Activated CD4-positive, alpha-beta T cell treated with anti-CD3 and anti-CD28 coated beads, Interleukin-2, Interleukin-6, amounts not matched to agents 100 ng/mL and 50 ng/mL, durations not matched to agents 16 hours and 8 hours (primary cell): ENCODE measurements around the gene RAB17.

ENCODE experiments used
- DNase-seq: peaks from one replicate; pipeline ENCODE4 v3.0.0-alpha.2; 2020

RAB17 gene

GRCh38 chr2:237558961-237559641 lies 31.4 kb downstream of the RAB17 start:
- no peak for DNase-seq

GRCh38 chr2:237557633-237558015 lies 32.9 kb downstream of the RAB17 start:
- no peak for DNase-seq

- peak; percentile 78 for DNase-seq
Measured at GRCh38 chr2:237556773-237557632, 33.5 kb downstream of the RAB17 start.

- DNase-seq = no peak
Measured at GRCh38 chr2:237555560-237555959, 35.0 kb downstream of the RAB17 start.

GRCh38 chr2:237553948-237554347 lies 36.6 kb downstream of the RAB17 start:
- no peak for DNase-seq

GRCh38 chr2:237552908-237553307 lies 37.6 kb downstream of the RAB17 start:
- no peak for DNase-seq

- DNase-seq = no peak
Measured at GRCh38 chr2:237551071-237551574, 39.4 kb downstream of the RAB17 start.

- no peak for DNase-seq
Measured at GRCh38 chr2:237549643-237550415, 40.7 kb downstream of the RAB17 start.

- DNase-seq = no peak
Measured at GRCh38 chr2:237549216-237549615, 41.3 kb downstream of the RAB17 start.

GRCh38 chr2:237547841-237548416 lies 42.6 kb downstream of the RAB17 start:
- no peak for DNase-seq

GRCh38 chr2:237546876-237547395 lies 43.6 kb downstream of the RAB17 start:
- DNase-seq = no peak

- DNase-seq = no peak
Measured at GRCh38 chr2:237546040-237546875, 44.3 kb downstream of the RAB17 start.

GRCh38 chr2:237542001-237542704 lies 48.4 kb downstream of the RAB17 start:
- no peak for DNase-seq

- DNase-seq = no peak
Measured at GRCh38 chr2:237541243-237541642, 49.3 kb downstream of the RAB17 start.

- DNase-seq = no peak
Measured at GRCh38 chr2:237540823-237541222, 49.7 kb downstream of the RAB17 start.

- no peak for DNase-seq
Measured at GRCh38 chr2:237540223-237540775, 50.2 kb downstream of the RAB17 start.

GRCh38 chr2:237539681-237540080 lies 50.9 kb downstream of the RAB17 start:
- DNase-seq = no peak

- no peak for DNase-seq
Measured at GRCh38 chr2:237538901-237539300, 51.6 kb downstream of the RAB17 start.

- DNase-seq = no peak
Measured at GRCh38 chr2:237538001-237538720, 52.4 kb downstream of the RAB17 start.

GRCh38 chr2:237536617-237537016 lies 53.9 kb downstream of the RAB17 start:
- no peak for DNase-seq
